ENCODE results near the gene CAPN7.

- TF ChIP-seq POLR2A (IDR thresholded peaks at IDR 0.05) (no peak), CTCF (IDR thresholded peaks at IDR 0.05) (no peak)
These were observed 54.5 kb downstream of the CAPN7 start for GRCh38 chr3:15260531-15260930.
